NCI-H2029 treated with DMSO at 0.1 percent for 48 hours (cell line): Measurements from ENCODE around the gene ABCA13.
"Not testable (repeated sequence)": the region's sequence is repeated elsewhere in the genome, so short reads cannot be mapped to it uniquely, and the experiment has no call there.

Experiments
- DNase-seq: peaks from one replicate; lab custom pipeline; 2025; lab: John Stamatoyannopoulos, UW

The ABCA13 gene

GRCh38 chr7:48171202-48171601, at the start of gene ABCA13:
TSS of gene ABCA13 (plus strand) at chr7:48171458. CDS start at chr7:48171484, 26 bp downstream.
- DNase-seq = no peak

GRCh38 chr7:48126037-48126436, 45.2 kb upstream of the ABCA13 start:
- DNase-seq = no peak

GRCh38 chr7:48130658-48131108, 40.6 kb upstream of the ABCA13 start:
- DNase-seq = no peak

- DNase-seq = no peak
Measured at GRCh38 chr7:48132792-48133191, 38.5 kb upstream of the ABCA13 start.

GRCh38 chr7:48139459-48139858, 31.8 kb upstream of the ABCA13 start:
- DNase-seq = no peak

GRCh38 chr7:48140001-48140681, 31.1 kb upstream of the ABCA13 start:
- DNase-seq = no peak

- no peak for DNase-seq
Measured at GRCh38 chr7:48141521-48141920, 29.7 kb upstream of the ABCA13 start.

- no peak for DNase-seq
Measured at GRCh38 chr7:48144291-48144768, 26.9 kb upstream of the ABCA13 start.

- DNase-seq = no peak
Measured at GRCh38 chr7:48147078-48147591, 24.1 kb upstream of the ABCA13 start.

- not testable (repeated sequence) for DNase-seq
Measured at GRCh38 chr7:48147690-48148089, 23.6 kb upstream of the ABCA13 start.

- DNase-seq = no peak
Measured at GRCh38 chr7:48148311-48148710, 22.9 kb upstream of the ABCA13 start.

- DNase-seq = no peak
Measured at GRCh38 chr7:48149058-48149457, 22.2 kb upstream of the ABCA13 start.

- DNase-seq = no peak
Measured at GRCh38 chr7:48150086-48150485, 21.2 kb upstream of the ABCA13 start.

- DNase-seq = no peak
Measured at GRCh38 chr7:48154792-48155413, 16.4 kb upstream of the ABCA13 start.

GRCh38 chr7:48158404-48158803, 12.9 kb upstream of the ABCA13 start:
- no peak for DNase-seq

GRCh38 chr7:48161407-48162125, 9.7 kb upstream of the ABCA13 start:
- no peak for DNase-seq

- no peak for DNase-seq
Measured at GRCh38 chr7:48165157-48165556, 6.1 kb upstream of the ABCA13 start.

- DNase-seq = no peak
Measured at GRCh38 chr7:48168159-48168558, 3.1 kb upstream of the ABCA13 start.

GRCh38 chr7:48170506-48170905, 752 bp upstream of the ABCA13 start:
- no peak for DNase-seq

GRCh38 chr7:48173313-48173712, 2.1 kb downstream of the ABCA13 start:
- DNase-seq = no peak

- no peak for DNase-seq
Measured at GRCh38 chr7:48173756-48174382, 2.6 kb downstream of the ABCA13 start.

GRCh38 chr7:48175019-48175418, 3.8 kb downstream of the ABCA13 start:
- DNase-seq = no peak
